ENCODE measurements around the gene TMEM233.

The TMEM233 gene

GRCh38 chr12:119674560-119674959, 81.0 kb downstream of the TMEM233 start:
- Histone ChIP-seq H3K4me2 (no peak overlapping the region), H3K4me1 (ENCODE audit: low read depth, poor library complexity, severe bottlenecking) (no peaks in the 10 kb centered on the region), H4K20me1 (ENCODE audit: insufficient read depth) (no peaks in the 10 kb centered on the region), H3K79me2 (ENCODE audit: insufficient read depth, low read depth) (peaks cover 12% of the 10 kb centered on the region; the same call in 1 of the 2 replicates), H3K27ac (no peak overlapping the region), H3K4me3 (IDR thresholded peaks at IDR 0.05; ENCODE audit: insufficient read depth, low read depth, low read length) (no peak overlapping the region), H3K36me3 (ENCODE audit: insufficient read depth) (no peaks in the 10 kb centered on the region), H3K27me3 (ENCODE audit: insufficient read depth, low read depth) (no peaks in the 10 kb centered on the region), H3K9ac (no peak overlapping the region), H2AFZ (ENCODE audit: low read depth) (no peak overlapping the region)
- TF ChIP-seq, protein P1, sequence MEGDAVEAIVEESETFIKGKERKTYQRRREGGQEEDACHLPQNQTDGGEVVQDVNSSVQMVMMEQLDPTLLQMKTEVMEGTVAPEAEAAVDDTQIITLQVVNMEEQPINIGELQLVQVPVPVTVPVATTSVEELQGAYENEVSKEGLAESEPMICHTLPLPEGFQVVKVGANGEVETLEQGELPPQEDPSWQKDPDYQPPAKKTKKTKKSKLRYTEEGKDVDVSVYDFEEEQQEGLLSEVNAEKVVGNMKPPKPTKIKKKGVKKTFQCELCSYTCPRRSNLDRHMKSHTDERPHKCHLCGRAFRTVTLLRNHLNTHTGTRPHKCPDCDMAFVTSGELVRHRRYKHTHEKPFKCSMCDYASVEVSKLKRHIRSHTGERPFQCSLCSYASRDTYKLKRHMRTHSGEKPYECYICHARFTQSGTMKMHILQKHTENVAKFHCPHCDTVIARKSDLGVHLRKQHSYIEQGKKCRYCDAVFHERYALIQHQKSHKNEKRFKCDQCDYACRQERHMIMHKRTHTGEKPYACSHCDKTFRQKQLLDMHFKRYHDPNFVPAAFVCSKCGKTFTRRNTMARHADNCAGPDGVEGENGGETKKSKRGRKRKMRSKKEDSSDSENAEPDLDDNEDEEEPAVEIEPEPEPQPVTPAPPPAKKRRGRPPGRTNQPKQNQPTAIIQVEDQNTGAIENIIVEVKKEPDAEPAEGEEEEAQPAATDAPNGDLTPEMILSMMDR (conservative IDR thresholded peaks at IDR 0.05; ENCODE audit: low read depth, low read length) = no peak

DNA sequence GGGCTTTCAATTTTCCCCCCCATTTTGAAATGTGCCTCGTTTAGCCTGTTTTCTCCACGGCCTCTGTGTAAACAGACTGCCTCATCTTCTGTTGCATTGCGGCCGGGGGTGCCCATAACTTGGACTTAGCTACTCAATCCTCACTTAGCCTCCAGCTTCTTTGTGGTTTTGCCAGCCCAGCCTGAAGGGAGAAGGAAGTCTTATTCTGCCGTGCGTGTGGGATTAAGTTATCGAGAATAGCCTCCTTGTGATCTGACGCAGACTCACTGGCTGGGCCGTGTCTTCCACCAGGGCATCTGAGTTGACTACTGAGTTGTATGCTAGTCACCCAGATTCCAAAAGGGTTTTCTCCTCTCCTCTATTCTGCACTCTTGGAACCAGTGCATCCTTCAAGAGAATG, 82.4 kb downstream of the TMEM233 start:
- H3K36me3 ChIP-seq (ENCODE audit: insufficient read depth) = no peaks in the 10 kb centered on the region
- TF ChIP-seq, protein P1 (conservative IDR thresholded peaks at IDR 0.05; ENCODE audit: low read depth, low read length) = no peak
- no peaks in the 10 kb centered on the region for H3K79me2 ChIP-seq (ENCODE audit: insufficient read depth, low read depth)
- H3K4me1 ChIP-seq (ENCODE audit: low read depth, poor library complexity, severe bottlenecking) = no peaks in the 10 kb centered on the region
- no peak overlapping the region for H3K27ac ChIP-seq
- H3K27me3 ChIP-seq (ENCODE audit: insufficient read depth, low read depth) = no peaks in the 10 kb centered on the region
- no peak overlapping the region for H3K9ac ChIP-seq
- H2AFZ ChIP-seq (ENCODE audit: low read depth) = no peak overlapping the region
- no peak overlapping the region for H3K4me2 ChIP-seq
- H3K4me3 ChIP-seq (IDR thresholded peaks at IDR 0.05; ENCODE audit: insufficient read depth, low read depth, low read length) = no peak overlapping the region
- no peaks in the 10 kb centered on the region for H4K20me1 ChIP-seq (ENCODE audit: insufficient read depth)

DNA sequence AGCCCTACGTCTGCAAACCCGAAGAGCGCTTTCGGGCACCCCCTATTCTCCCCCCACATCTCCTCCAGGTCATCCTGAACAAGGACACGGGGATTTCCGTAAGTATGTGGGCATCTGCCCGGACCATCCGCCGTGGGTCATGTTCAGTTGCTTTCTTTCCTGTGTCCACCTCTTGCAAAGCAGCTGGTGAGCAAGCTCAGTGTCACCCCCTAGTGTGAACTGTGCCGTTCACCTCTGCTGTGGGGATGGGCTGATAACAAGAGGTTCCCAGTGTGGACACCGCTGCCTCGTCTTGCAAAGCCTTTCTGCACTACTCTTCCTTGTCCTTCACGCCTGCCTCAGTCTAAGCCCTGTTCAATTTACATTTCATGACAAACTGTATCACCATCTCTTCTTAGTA, 83.0 kb downstream of the TMEM233 start:
- Histone ChIP-seq H3K9ac (no peak overlapping the region), H3K36me3 (ENCODE audit: insufficient read depth) (no peaks in the 10 kb centered on the region), H3K4me2 (no peak overlapping the region), H3K27ac (no peak overlapping the region), H3K4me1 (ENCODE audit: low read depth, poor library complexity, severe bottlenecking) (no peaks in the 10 kb centered on the region), H3K79me2 (ENCODE audit: insufficient read depth, low read depth) (no peaks in the 10 kb centered on the region), H3K27me3 (ENCODE audit: insufficient read depth, low read depth) (no peaks in the 10 kb centered on the region), H2AFZ (ENCODE audit: low read depth) (no peak overlapping the region), H3K4me3 (IDR thresholded peaks at IDR 0.05; ENCODE audit: insufficient read depth, low read depth, low read length) (no peak overlapping the region), H4K20me1 (ENCODE audit: insufficient read depth) (no peaks in the 10 kb centered on the region)
- TF ChIP-seq, protein P1 (conservative IDR thresholded peaks at IDR 0.05; ENCODE audit: low read depth, low read length) = no peak

DNA sequence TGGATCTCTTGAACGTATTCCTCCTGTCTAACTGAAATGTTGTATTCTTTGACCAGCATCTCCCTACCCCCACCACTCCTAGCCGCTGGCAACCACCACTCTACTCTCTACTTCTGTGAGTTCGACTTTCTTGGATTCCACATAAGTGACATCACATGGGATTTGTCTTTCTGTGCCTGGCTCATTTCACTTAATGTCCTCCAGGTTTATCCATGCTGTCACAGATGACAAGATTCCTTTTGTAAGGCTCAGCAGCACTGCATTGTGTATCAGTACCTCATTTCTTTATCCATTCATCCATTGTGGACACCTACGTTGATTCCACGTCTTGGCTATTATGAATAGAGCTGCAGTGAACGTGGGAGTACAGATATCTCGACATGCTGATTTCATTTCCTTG, 84.9 kb downstream of the TMEM233 start:
- peaks cover 10% of the 10 kb centered on the region for H3K4me1 ChIP-seq (ENCODE audit: low read depth, poor library complexity, severe bottlenecking)
- H3K79me2 ChIP-seq (ENCODE audit: insufficient read depth, low read depth) = no peaks in the 10 kb centered on the region
- H4K20me1 ChIP-seq (ENCODE audit: insufficient read depth) = no peaks in the 10 kb centered on the region
- no peak overlapping the region for H3K9ac ChIP-seq
- no peaks in the 10 kb centered on the region for H3K27me3 ChIP-seq (ENCODE audit: insufficient read depth, low read depth)
- H2AFZ ChIP-seq (ENCODE audit: low read depth) = no peak overlapping the region
- H3K27ac ChIP-seq = no peak overlapping the region
- TF ChIP-seq, protein P1 (conservative IDR thresholded peaks at IDR 0.05; ENCODE audit: low read depth, low read length) = no peak
- H3K4me3 ChIP-seq (IDR thresholded peaks at IDR 0.05; ENCODE audit: insufficient read depth, low read depth, low read length) = no peak overlapping the region
- H3K36me3 ChIP-seq (ENCODE audit: insufficient read depth) = no peaks in the 10 kb centered on the region
- no peak overlapping the region for H3K4me2 ChIP-seq

Measured in KMS-11 (cell line).